ENCODE data around the gene LOXL3.

The LOXL3 gene

DNA sequence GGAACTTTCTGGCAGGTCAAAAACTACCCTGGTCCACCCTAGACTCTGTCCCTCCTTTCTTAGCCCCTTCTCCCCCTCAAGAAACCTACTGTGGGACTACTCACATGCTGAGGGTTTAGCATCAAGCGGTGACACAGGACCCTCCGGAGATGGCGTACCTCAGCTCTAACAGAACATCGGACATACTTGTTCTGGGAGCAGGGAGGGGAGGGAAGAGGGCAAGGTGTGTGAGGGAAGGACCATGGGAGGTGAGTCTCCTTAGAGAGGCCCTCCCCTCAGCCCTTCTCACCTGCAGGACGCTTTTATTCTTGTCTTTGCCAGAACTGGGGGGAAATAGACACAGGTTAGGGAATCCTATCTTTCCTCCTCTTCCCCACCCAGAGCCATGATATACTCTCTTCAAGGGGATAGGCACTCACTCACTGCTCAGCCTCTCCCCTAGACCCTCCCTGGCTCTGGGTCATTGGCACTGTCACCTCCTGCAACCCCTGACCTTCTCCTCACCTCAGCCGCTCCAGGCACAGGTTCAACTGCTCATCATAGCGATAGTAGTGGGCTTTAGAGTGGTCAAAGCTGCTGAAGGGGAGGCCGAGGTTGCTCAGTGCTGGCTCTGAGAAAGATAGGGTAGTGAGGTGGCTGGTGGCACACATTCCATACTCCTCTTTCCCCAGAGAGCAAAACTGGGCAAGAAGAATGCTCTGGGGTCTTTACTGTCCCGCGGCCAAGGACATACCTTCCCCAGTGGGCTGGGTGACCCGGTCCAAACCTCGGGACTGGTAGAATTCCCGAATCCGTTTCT, 48.1 kb downstream of the LOXL3 start:
- no peak for DNase-seq (ENCODE audit: low read depth, low spot score)

DNA sequence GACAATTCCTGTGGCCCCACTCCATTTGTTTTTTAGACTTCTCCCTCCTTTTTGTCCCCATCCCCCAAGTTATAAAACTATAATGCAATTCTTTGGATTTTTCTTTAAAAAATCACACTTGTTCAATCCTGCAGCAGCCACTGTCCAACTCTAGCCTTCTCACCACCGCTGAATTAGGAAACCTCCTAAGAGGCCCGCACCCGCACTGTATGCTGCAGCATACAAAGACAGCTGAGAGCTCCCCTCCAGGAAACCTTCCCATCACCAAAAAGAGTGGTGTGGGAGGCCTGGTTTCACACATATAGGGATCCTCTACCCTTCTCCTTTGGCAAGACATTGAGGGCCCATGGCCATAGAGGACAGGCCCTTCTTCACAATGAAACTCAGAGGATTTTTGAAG, 49.2 kb downstream of the LOXL3 start:
- DNase-seq (ENCODE audit: low read depth, low spot score) = no peak

DNA sequence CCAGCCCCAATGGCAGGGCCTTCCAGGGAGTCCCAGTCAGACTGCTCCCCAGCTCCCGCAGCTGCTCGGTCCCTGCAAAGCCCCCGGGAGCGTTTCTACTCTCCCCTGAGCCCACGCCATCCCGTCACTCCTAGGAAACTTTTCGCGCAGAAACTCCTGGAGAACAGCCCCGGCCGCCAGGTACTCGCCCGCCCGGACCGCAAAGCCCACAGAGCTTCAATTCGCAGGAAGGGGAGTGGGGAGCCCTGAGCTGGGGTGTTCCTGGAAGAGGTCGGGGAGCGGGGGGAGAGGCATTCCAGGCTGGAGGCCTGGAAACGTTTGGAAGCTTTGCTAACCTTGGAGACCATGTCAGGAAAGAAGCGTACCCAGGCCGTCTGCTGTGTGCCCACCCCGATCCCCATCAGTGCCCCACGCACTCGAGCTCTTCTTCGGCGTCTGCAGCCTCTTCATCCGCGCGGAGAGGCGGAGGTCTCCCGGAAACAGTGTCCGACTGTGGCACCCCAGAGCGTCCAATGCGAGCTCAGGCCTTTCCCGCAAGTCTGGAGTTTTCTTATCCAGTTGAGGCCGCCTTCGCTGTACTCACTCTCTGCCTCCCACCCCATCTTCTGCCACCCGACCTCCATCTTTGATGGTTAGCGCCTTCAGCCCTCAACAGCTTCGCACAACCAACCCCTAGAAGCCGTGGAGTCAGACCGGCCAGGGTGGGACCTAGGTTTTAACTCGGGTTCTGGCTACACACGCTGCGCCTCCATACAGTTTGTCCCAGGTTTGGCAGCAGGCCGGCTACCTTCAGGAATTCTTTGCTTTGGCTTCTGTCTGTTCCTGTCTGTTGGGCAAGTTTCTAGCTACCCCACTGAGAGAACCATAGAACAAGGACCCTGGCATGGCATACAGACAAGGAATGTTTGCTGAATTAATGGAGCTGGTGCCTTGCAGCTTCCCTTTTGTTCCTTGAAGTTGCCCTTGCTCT, 50.0 kb downstream of the LOXL3 start:
- no peak for DNase-seq (ENCODE audit: low read depth, low spot score)

GRCh38 chr2:74502720-74503505, 50.8 kb downstream of the LOXL3 start:
- DNase-seq (ENCODE audit: low read depth, low spot score) = no peak

DNA sequence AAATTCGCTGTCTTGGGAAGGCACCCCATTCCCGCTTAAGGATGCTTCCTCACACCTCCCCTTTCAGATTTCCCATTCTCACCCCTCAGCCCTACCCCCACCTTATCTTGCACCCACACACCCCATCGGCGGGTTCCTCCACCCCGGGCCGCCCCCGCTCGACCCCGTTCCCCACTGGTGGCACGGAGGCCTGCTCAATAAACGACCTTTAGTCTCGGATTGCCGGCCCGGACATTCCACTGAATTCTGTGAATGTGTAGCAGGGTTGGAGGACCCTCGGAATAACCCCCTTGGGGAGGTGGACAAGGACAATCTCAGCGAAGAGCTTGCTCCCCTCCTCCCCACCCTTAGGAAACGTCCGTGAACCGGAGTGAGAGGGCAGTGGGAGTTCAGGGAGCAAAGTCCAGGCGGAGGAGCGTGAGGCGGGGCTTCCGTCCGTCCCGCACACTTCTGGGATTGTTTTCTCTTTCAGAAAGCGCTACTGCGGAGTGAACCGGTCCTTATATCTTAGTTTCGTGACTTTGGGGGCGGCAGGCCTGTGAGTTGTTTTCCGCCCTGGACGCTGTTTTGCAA, 51.5 kb downstream of the LOXL3 start:
- DNase-seq (ENCODE audit: low read depth, low spot score) = no peak

DNA sequence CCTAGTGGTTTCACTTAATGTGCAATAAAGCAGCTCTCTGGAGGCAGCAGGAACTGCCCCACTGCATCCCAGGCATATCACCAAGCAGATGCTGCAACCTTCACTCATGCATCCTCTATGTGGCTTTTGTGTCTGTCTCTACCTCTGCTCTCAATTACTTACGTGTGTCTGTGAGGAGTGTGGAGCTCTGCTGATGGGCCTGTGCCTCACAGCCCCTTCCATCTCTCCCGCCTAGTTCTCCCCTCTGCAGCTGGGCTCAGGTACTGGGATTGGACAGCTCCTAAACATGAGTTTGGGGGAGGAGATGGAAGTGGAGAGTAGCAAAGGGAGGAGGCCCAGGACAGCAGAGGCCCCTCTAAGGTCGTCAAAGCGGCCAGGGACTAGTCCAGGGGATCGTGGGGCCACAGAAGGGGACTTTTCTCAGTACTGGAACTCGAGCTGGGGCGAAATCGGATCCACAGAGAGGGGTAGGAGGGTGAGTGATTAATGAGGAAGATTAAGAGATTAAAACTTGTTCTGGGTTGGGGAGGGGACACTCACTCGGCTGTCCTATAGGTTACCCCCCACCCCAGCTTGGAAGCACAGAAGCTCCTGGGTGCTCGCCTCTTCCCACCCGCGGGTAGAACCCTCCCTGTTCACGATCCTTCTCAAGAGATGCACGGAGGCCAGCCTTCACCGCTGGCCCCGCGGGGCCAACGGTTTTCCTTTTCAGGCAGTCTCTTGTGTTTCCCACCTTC, 52.2 kb downstream of the LOXL3 start:
- DNase-seq (ENCODE audit: low read depth, low spot score) = no peak

DNA sequence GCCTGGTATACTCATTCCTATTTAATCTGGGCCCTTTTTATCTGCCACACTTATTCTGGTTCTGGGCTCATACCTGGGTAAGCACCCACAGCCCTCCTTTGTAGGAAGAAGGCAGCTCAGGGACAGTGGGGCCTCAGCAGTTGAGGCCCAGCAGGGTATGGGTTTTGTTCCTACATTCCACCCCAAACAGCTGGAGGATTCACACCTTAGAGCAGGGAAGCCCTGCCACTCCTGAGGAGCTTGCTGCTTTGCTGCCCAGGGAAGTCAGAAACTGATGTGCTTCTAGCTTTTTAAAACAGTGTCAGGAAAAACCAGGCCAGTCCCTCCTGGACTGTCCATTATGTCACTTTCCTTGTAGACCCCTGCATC, 53.2 kb downstream of the LOXL3 start:
- DNase-seq (ENCODE audit: low read depth, low spot score) = no peak

DNA sequence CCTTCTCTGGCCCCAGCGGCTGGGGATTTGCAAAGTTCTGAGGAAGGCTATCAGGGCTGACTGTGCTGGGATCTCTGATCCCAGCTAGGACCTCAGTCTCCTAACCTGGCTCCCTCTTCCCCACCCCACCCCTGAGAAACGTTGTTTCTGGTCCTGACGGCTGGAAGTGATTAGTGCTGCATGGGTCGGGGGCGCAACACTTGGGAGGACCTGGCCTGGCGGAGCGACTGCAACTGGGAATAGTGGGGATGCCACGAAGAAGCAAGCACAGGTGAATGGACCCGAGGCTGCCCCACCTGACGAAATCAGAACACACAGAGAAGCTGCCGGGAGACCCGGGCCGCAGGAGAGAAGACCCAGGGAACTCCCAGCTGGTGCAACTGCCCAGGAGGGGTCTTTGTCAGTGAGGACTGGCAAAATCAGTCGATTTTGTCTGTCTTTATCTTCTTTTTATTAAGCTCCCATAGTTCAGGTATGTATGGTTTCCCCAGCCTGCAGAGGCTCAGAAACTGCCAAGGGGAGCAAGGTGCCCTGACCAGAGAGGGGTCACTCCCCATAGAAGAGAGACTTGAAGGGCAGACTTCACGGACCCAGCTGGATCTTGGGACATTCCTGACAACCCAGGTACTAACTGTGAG, 53.7 kb downstream of the LOXL3 start:
- no peak for DNase-seq (ENCODE audit: low read depth, low spot score)

DNA sequence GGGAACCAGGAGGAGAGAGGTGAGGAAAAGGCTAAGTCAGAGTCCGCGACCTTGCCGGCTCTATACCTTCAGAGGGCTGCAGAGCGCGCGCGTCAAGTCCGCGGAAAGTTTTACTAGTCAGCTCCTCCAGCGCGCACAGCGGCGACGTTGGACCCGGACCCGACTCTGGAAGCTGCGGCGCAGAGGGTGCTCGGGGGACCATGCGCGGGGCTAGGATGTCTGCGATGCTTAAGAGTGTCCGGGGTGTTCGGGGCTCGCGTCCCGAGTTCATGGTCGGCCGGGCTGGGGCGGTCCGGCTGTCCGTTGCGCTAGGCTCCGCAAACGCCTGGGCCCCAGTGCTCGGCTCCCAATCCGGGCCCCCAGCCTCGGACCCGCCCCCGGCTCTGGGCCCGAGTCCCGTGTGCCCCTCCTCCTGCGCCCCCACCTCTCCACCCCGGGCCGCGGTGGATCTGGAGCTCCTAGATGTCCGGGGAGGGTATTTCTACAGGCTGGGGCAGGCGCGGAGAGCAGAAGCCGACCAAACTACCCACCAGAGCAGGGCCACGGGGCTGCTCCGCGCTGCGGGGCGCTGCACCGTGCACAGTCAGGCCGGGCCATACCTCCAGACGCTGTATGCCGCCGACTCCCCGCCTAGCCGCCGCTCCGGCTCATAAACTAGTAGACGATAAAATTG, 54.3 kb downstream of the LOXL3 start, which contains the start of gene LBX2:
TSS of gene LBX2 (minus strand) at position 337 of the 673 bp plus-strand sequence. CDS start at position 271, 66 bp downstream.
- DNase-seq (ENCODE audit: low read depth, low spot score) = no peak

GRCh38 chr2:74498500-74499266, 55.1 kb downstream of the LOXL3 start:
- no peak for DNase-seq (ENCODE audit: low read depth, low spot score)

DNA sequence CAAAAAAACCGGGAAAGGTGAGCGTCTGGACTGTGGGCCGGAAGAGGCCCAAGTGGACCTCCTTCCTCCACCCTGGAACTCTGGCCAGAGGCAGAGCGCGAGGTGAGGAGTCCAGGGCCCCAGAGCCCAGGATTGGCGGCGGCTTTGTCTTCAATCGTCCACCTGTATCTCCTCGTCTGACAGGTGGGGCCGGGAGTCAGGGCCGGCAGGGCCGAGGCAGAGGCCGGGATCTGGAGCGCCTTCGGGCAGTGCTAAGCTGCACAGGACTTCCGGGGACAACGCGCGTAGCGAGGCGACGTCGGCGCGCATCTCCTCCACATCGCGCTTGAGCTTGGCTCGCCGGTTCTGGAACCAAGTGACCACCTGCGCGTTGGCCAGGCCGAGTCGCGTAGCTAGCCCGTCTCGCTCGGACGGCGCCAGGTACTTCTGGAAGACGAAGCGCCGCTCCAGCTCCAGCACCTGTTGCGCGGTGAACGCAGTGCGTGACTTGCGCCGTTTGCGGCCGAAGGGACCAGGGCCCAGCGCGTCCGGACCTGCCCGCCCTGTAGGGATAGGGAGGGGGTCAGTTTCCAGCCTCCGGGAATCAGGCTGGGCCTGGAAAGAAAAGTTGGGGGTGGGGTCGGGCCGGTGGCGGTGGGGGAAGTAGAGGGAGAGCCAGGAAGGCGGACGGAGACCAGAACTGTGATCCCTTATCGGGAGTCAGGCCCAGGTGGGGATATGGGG, 55.8 kb downstream of the LOXL3 start:
- no peak for DNase-seq (ENCODE audit: low read depth, low spot score)

DNA sequence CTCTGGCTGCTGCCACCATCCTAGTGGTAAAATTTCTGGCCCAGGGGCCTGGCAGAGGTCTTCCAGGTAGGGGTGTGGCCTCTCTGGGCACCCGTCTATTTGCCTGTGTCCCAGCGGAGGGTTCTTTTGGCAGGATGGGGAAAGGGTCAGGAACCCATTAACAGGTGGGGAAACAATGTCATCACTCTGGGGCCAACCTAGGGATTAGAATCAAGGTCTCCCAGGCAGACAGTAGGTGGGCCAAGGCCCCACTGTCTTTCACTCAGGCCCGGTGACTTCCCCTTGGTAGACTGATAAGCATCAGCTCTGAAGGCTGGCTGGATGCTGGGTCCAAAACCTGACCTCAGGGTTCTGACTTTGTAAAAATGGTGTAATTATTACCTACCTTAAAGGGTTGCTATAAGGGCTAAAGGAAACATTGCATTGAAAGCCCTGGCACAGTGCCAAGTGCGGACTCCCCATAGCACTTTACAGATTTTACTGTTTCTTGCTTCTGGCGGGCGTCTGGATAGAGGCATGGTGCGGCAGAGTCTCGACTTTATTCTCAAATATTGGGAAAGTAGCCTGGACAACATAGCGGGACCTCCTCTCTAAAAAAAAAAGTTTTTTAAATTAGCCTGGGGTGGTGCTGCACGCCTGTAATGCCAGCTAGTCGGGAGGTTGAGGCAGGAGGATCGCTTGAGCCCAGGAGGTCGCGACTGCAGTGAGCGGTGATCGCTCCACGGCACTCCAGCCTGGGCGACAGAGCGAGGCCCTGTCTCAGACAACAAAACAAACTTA, 56.6 kb downstream of the LOXL3 start:
- DNase-seq (ENCODE audit: low read depth, low spot score) = no peak

GRCh38 chr2:74495440-74495839, 58.3 kb downstream of the LOXL3 start:
- no peak for DNase-seq (ENCODE audit: low read depth, low spot score)

DNA sequence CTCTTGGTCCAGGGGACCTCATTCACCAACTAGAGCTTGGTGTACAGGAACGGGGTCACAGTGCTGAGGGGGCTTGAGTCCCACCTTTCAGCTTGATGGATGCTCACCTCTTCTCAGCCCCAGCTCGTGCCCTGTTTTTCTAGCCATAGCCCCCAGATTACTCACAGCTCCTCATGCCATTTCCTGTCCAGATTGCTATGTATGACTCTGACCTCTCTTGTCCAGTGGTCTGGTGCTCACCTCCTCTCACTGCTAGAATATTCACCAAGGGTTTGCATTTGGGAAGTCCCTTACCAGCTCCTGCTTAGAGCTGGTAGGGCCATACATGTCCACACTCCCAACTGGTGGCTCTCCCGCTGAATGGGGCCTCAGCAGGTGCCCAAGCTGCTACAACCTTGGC, 60.2 kb downstream of the LOXL3 start:
- DNase-seq (ENCODE audit: low read depth, low spot score) = no peak

GRCh38 chr2:74491648-74492544, 61.8 kb downstream of the LOXL3 start:
- DNase-seq (ENCODE audit: low read depth, low spot score) = no peak

- DNase-seq (ENCODE audit: low read depth, low spot score) = no peak
These were observed 63.8 kb downstream of the LOXL3 start for GRCh38 chr2:74489906-74490305.

Data from smooth muscle cell of the brain vasculature (primary cell).